ENCODE measurements around the gene MAGEC1. TPM values are rescaled to one million over a fixed set of nuclear protein-coding genes. Genes with fewer than 3 reads are reported as not detected.

Gene MAGEC1
- total and polyA plus RNA-seq, 3 experiments from 2014 or later, result not detected

DNA sequence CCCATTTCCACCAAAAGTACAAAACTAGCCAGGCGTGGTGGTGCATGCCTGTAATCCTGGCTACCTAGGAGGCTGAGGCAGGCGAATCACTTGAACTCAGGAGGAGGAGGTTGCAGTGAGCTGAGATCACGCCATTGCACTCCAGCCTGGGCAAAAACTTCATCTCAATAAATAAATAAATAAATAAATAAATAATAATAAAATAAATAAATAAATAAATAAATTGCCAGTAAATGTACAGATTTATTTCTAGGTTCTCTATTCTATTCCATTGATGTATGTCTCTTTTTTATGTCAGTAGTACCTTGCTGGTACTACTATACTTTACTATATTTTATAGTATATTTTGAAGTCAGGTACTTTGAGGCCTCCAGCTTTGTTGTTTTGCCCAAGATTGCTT lies 43.7 kb downstream of the MAGEC1 start:
- no peaks in the 10 kb centered on the region for H3K4me1 Mint-ChIP-seq
- Histone ChIP-seq H3K27me3 (ENCODE audit: insufficient read depth, low read length, poor library complexity, severe bottlenecking) (no peaks in the 10 kb centered on the region), H3K36me3 (ENCODE audit: insufficient read depth, low read length) (no peaks in the 10 kb centered on the region), H3K27ac (ENCODE audit: low read depth, low read length) (no peak overlapping the region), H3K4me1 (ENCODE audit: insufficient read depth, low read length) (no peaks in the 10 kb centered on the region), H3K4me3 (ENCODE audit: low read length) (no peak overlapping the region), H3K9me3 (ENCODE audit: low read length) (no peaks in the 10 kb centered on the region)
- DNase-seq, result no peak
- H3K4me3 Mint-ChIP-seq, result no peak overlapping the region
- ChIA-PET CTCF (no interaction called here), POLR2A (no interaction called here)
- no peaks in the 10 kb centered on the region for H3K36me3 Mint-ChIP-seq
- no peak overlapping the region for H3K27ac Mint-ChIP-seq
- H3K9me3 Mint-ChIP-seq, result peaks cover 0 to 2% (median 0%) of the 10 kb centered on the region in 5 donors
- no peaks in the 10 kb centered on the region for H3K27me3 Mint-ChIP-seq

DNA sequence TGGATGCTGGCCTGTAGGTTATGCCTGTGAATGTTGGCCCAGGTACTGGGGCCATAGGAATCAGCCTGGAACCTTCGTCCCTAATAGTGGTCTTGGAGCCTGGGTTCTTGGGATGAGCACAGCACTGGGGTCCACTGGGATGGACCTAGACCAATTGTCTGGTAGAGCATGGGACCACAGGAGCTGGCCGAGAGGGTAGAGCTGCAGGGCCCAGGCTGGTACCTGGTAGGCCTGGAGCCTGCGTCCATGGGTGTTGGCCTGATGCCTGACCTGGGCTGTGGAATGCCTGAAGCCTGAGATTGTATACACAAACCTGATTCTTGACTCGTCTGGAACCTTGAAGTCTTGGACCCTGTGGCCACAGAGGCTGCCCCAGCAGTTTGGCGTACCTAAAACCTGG lies 48.9 kb downstream of the MAGEC1 start:
- no peak for DNase-seq
- no peak overlapping the region for H3K4me3 Mint-ChIP-seq
- Histone ChIP-seq H3K9me3 (ENCODE audit: low read length) (no peaks in the 10 kb centered on the region), H3K4me1 (ENCODE audit: insufficient read depth, low read length) (no peaks in the 10 kb centered on the region), H3K4me3 (ENCODE audit: low read length) (no peak overlapping the region), H3K27ac (ENCODE audit: low read depth, low read length) (no peak overlapping the region), H3K36me3 (ENCODE audit: insufficient read depth, low read length) (no peaks in the 10 kb centered on the region), H3K27me3 (ENCODE audit: insufficient read depth, low read length, poor library complexity, severe bottlenecking) (no peaks in the 10 kb centered on the region)
- ChIA-PET POLR2A (no interaction called here), CTCF (no interaction called here)
- H3K4me1 Mint-ChIP-seq, result no peaks in the 10 kb centered on the region
- peaks cover 0 to 2% of the 10 kb centered on the region in 2 donors for H3K27me3 Mint-ChIP-seq
- H3K9me3 Mint-ChIP-seq, result peaks cover 0 to 2% (median 0%) of the 10 kb centered on the region in 5 donors
- H3K36me3 Mint-ChIP-seq, result no peaks in the 10 kb centered on the region
- no peak overlapping the region for H3K27ac Mint-ChIP-seq

DNA sequence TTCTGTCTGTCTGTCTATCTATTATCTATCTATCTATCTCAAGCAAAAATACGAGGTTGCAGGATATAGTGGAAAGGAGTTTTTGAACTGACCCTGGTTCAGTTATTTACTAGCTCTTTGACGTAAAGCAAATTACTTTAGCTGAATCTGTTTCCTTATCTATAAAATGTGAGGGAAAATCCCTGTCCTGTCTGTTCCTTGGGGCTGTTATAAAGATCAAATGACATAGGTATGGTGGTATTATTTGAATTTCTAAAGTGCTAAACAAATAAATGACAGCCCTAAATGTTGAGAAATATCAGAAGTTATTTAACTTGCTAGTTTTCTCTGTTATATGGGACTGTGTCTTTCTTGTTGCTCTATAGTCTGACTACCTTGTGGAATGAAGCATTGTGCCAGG lies 55.0 kb downstream of the MAGEC1 start:
- Histone ChIP-seq H3K27ac (ENCODE audit: low read depth, low read length) (no peak overlapping the region), H3K4me3 (ENCODE audit: low read length) (no peak overlapping the region), H3K9me3 (ENCODE audit: low read length) (no peaks in the 10 kb centered on the region), H3K27me3 (ENCODE audit: insufficient read depth, low read length, poor library complexity, severe bottlenecking) (no peaks in the 10 kb centered on the region), H3K4me1 (ENCODE audit: insufficient read depth, low read length) (no peaks in the 10 kb centered on the region), H3K36me3 (ENCODE audit: insufficient read depth, low read length) (no peaks in the 10 kb centered on the region)
- Mint-ChIP-seq H3K27ac (no peak overlapping the region), H3K36me3 (no peaks in the 10 kb centered on the region), H3K27me3 (no peaks in the 10 kb centered on the region), H3K4me3 (no peak overlapping the region), H3K4me1 (no peaks in the 10 kb centered on the region), H3K9me3 (peaks cover 0 to 14% (median 0%) of the 10 kb centered on the region in 5 donors)
- CTCF ChIA-PET, result no interaction called here
- POLR2A ChIA-PET, result no interaction called here
- no peak for DNase-seq

Other genes starting within 250 kb of the MAGEC1 start
- not detected for gene SPANXD, start 205.2 kb upstream of the MAGEC1 start, total RNA-seq
- not detected for gene SPANXD, start 205.2 kb upstream of the MAGEC1 start, polyA plus RNA-seq
- gene MAGEC3, start 65.6 kb upstream of the MAGEC1 start, total RNA-seq, result not detected
- gene MAGEC3, start 65.6 kb upstream of the MAGEC1 start, polyA plus RNA-seq, result not detected